K562 (cell line): ENCODE measurements around the gene ENO2. TPM values are rescaled to one million over a fixed set of nuclear protein-coding genes. Genes with fewer than 3 reads are reported as not detected.

Experiments
- BCLAF1 ChIP-seq, 2 experiments: fragments of 450-650 bp in 1 of 2; IDR thresholded peaks; 2 replicates each; pipeline ENCODE4 v1.6.1; 2011 to 2017; ENCODE audit warnings: low read depth in 2 of 2, antibody characterized with exemption in 1 of 2, borderline replicate concordance in 1 of 2, low read length in 1 of 2, mild to moderate bottlenecking in 1 of 2, mixed read lengths in 1 of 2; ENCODE audit not compliant: control insufficient read depth in 1 of 2
- CBX8 ChIP-seq: fragments of 200-600 bp; sonication (generic); IDR thresholded peaks from 2 replicates; pipeline ENCODE4 v1.6.1; 2012; ENCODE audit warnings: borderline replicate concordance, mixed run types, low read depth, mild to moderate bottlenecking, moderate library complexity, mixed read lengths, low read length, control low read depth, inconsistent platforms; ENCODE audit not compliant: poor library complexity, severe bottlenecking; ENCODE audit errors: extremely low read depth
- HMGN3 ChIP-seq: IDR thresholded peaks from 2 replicates; pipeline ENCODE4 v1.6.1; 2011; ENCODE audit warnings: borderline replicate concordance, low read depth, mild to moderate bottlenecking, mixed read lengths, low read length; ENCODE audit not compliant: insufficient read length; ENCODE audit errors: extremely low read depth
- HNRNPLL ChIP-seq: fragments of 200-400 bp; formaldehyde crosslinking; IDR thresholded peaks from 2 replicates; pipeline ENCODE4 v1.6.1; 2017; ENCODE audit warnings: low read length, low read depth, mild to moderate bottlenecking; ENCODE audit not compliant: poor library complexity, severe bottlenecking
- KLF13 ChIP-seq: fragments of 450-650 bp; IDR thresholded peaks from 2 replicates; pipeline ENCODE4 v1.6.1; 2016; ENCODE audit warnings: missing genetic modification characterization, low read depth, mild to moderate bottlenecking, missing compliant biosample characterization, moderate library complexity, borderline replicate concordance
- MAX ChIP-seq: sonication (generic); formaldehyde crosslinking; IDR thresholded peaks from 2 replicates; pipeline ENCODE4 v1.9.0; 2022; ENCODE audit warnings: mild to moderate bottlenecking, missing genetic modification reagents
- NFXL1 ChIP-seq: fragments of 450-650 bp; formaldehyde crosslinking; IDR thresholded peaks from 2 replicates; pipeline ENCODE4 v1.4.0; 2021; ENCODE audit warnings: mild to moderate bottlenecking
- POLR2G ChIP-seq: fragments of 200-400 bp; formaldehyde crosslinking; IDR thresholded peaks from 2 replicates; pipeline ENCODE4 v1.6.1; 2017; ENCODE audit warnings: low read depth, mild to moderate bottlenecking, antibody characterized with exemption, low read length, moderate library complexity
- PRMT5 ChIP-seq: sonication (generic); formaldehyde crosslinking; IDR thresholded peaks from 2 replicates; pipeline ENCODE4 v1.5.0; 2020; ENCODE audit warnings: missing genetic modification reagents
- SRF ChIP-seq, 2 experiments: fragments of 250-450, 450-650 bp in 1 of 2; sonication (Bioruptor Pico) in 1 of 2; sonication (generic) in 1 of 2; formaldehyde crosslinking; IDR thresholded peaks; 2 replicates each; pipeline versions ENCODE4 v1.5.0 to v1.5.1; 2020 to 2022; ENCODE audit warnings: mild to moderate bottlenecking in 1 of 2, missing genetic modification reagents in 1 of 2
- SRSF9 ChIP-seq: fragments of 200-400 bp; formaldehyde crosslinking; IDR thresholded peaks from 2 replicates; pipeline ENCODE4 v1.6.1; 2017; ENCODE audit warnings: low read depth, low read length, borderline replicate concordance
- THRAP3 ChIP-seq: fragments of 450-650 bp; IDR thresholded peaks from 2 replicates; pipeline ENCODE4 v1.6.1; 2016; ENCODE audit warnings: mild to moderate bottlenecking, inconsistent platforms, borderline replicate concordance
- TSC22D4 ChIP-seq: fragments of 450-650 bp; IDR thresholded peaks from 2 replicates; pipeline ENCODE4 v1.6.1; 2016; ENCODE audit warnings: missing genetic modification characterization, missing biosample characterization, control low read depth
- ZBTB8A ChIP-seq: fragments of 450-650 bp; IDR thresholded peaks from 2 replicates; pipeline ENCODE4 v1.6.1; 2018; ENCODE audit warnings: mild to moderate bottlenecking, moderate library complexity; ENCODE audit not compliant: partially characterized antibody
- ZFPM2 ChIP-seq: fragments of 250-450 bp; sonication (Bioruptor Pico); IDR thresholded peaks from 2 replicates; pipeline ENCODE4 v1.5.1; 2022; ENCODE audit warnings: mild to moderate bottlenecking
- ZMIZ1 ChIP-seq, 2 experiments: fragments of 150-350 bp in 1 of 2; IDR thresholded peaks; 2 replicates each; pipeline ENCODE4 v1.6.1; 2012 to 2016; ENCODE audit warnings: low read depth in 2 of 2, low read length in 2 of 2, mild to moderate bottlenecking in 1 of 2, moderate library complexity in 1 of 2
- ZNF143 ChIP-seq: sonication (generic); formaldehyde crosslinking; IDR thresholded peaks from 2 replicates; pipeline ENCODE4 v1.9.0; 2022; ENCODE audit warnings: mild to moderate bottlenecking, missing genetic modification reagents
- ZNF77 ChIP-seq: fragments of 250-450 bp; sonication (Bioruptor Pico); IDR thresholded peaks from 2 replicates; pipeline ENCODE4 v1.5.0; 2020
- ZSCAN32 ChIP-seq: fragments of 450-650 bp; formaldehyde crosslinking; IDR thresholded peaks from 2 replicates; pipeline ENCODE4 v1.4.0; 2020; ENCODE audit warnings: mild to moderate bottlenecking, moderate library complexity
- polyA plus RNA-seq, 8 experiments: library from polyadenylated mRNA; depleted of rRNA in 4 of 8; stranded (reverse) in 5 of 8; unstranded in 3 of 8; fragments of >200 nt; fragmentation: Nextera tagmentation in 2 of 8; fragmentation: Illumina TruSeq in 1 of 8; extraction: Ambion mirVana in 2 of 8; extraction: Trizol in 1 of 8; gene quantifications; 2 replicates each; pipeline versions ENCODE4 v1.2.1 to v1.2.3, GENCODE V29; 2011 to 2014; ENCODE audit warnings: inconsistent platforms in 1 of 8, missing spikeins in 1 of 8
- total RNA-seq, 7 experiments: library from RNA; depleted of rRNA in 6 of 7; stranded (reverse); fragments of >200 nt in 6 of 7; fragmentation: Illumina TruSeq in 2 of 7; extraction: Trizol in 2 of 7; gene quantifications; 2 replicates each; pipeline versions ENCODE4 v1.2.1 to v1.2.3, GENCODE V29; 2011 to 2021; ENCODE audit warnings: low replicate concordance in 1 of 7

ENO2 gene
- total and polyA plus RNA-seq, 9 of the 15 experiments (the other 6 are each of a cell fraction or from before 2014, with no cell fraction given), result 10.9 to 43.3 (median 21.0) TPM

GRCh38 chr12:6961695-6962284 is 47.4 kb downstream of the ENO2 start (continued):
- TF ChIP-seq CBX8 (no peak), SRF (CRISPR knock-in tag; IDR thresholded peaks at IDR 0.05) (no peak; a peak in 1 of 4 replicates), ZBTB8A (no peak), ZMIZ1 (IDR thresholded peaks at IDR 0.05; ENCODE audit: low read depth in 2 of 2, low read length in 2 of 2) (no peak), PRMT5 (CRISPR knock-in tag) (no peak), ZFPM2 (CRISPR knock-in tag) (no peak), ZSCAN32 (CRISPR knock-in tag) (no peak), SRSF9 (no peak), ZNF143 (CRISPR knock-in tag) (no peak), TSC22D4 (tag) (no peak), POLR2G (peak; percentile 76; the same call in 1 of the 2 replicates), BCLAF1 (IDR thresholded peaks at IDR 0.05; ENCODE audit: borderline replicate concordance in 1 of 2, control insufficient read depth in 1 of 2, low read depth in 2 of 2, low read length in 1 of 2) (no peak), MAX (no peak), NFXL1 (CRISPR knock-in tag) (no peak), ZNF77 (no peak), KLF13 (tag) (no peak), HMGN3 (no peak), THRAP3 (no peak), HNRNPLL (no peak)
